ENCODE data around the gene VPS9D1. TPM values are rescaled to one million over a fixed set of nuclear protein-coding genes. Genes with fewer than 3 reads are reported as not detected.

Gene VPS9D1
- total RNA-seq, 4 donors from 2014 or later, result 5.8 to 9.5 (median 7.8) TPM

DNA sequence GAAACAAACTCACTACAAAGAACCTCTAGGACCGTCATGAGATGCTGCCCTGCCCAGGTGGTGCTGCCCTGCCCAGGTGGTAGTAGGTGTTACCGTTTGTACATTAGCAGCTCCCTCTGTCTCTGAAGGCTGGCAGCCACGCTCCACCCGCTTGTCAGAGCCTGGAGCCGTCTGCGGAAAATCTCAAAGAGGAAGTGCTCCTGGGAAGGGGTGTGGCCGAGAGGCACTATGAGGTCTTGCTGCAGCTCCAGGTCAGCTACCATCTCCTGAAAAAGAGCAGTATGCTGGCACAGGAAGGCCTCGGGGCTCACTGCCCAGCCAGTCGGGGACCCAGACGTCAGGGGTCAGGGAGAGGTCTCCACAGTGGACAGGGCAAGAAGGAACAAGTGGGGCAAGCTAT is 28.9 kb upstream of the VPS9D1 start:
- TF ChIP-seq, protein P1, sequence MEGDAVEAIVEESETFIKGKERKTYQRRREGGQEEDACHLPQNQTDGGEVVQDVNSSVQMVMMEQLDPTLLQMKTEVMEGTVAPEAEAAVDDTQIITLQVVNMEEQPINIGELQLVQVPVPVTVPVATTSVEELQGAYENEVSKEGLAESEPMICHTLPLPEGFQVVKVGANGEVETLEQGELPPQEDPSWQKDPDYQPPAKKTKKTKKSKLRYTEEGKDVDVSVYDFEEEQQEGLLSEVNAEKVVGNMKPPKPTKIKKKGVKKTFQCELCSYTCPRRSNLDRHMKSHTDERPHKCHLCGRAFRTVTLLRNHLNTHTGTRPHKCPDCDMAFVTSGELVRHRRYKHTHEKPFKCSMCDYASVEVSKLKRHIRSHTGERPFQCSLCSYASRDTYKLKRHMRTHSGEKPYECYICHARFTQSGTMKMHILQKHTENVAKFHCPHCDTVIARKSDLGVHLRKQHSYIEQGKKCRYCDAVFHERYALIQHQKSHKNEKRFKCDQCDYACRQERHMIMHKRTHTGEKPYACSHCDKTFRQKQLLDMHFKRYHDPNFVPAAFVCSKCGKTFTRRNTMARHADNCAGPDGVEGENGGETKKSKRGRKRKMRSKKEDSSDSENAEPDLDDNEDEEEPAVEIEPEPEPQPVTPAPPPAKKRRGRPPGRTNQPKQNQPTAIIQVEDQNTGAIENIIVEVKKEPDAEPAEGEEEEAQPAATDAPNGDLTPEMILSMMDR (IDR thresholded peaks at IDR 0.05), result no peak
- no peak for ATAC-seq (ENCODE audit: low FRiP score)
- no peak for DNase-seq (ENCODE audit: low spot score)

DNA sequence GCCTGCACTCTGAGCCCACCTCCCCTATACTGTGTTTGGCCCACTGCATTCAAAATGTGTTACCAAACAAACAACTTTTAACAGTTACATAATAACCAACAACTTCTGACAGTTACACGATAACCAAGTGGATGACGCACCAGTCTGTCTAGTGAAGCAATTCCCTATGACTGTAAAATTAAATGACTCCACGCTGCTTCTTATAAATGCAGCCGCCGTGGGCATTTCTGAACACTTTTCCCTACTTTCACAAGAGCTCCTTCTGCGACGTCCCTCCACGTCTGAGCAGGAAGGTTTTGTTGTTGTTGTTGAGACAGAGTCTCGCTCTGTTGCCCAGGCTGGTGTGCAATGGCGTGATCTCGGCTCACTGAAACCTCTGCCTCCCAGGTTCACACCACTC is 28.2 kb upstream of the VPS9D1 start:
- TF ChIP-seq, protein P1 (IDR thresholded peaks at IDR 0.05), result no peak
- DNase-seq (ENCODE audit: low spot score), result no peak
- no peak for ATAC-seq (ENCODE audit: low FRiP score)

DNA sequence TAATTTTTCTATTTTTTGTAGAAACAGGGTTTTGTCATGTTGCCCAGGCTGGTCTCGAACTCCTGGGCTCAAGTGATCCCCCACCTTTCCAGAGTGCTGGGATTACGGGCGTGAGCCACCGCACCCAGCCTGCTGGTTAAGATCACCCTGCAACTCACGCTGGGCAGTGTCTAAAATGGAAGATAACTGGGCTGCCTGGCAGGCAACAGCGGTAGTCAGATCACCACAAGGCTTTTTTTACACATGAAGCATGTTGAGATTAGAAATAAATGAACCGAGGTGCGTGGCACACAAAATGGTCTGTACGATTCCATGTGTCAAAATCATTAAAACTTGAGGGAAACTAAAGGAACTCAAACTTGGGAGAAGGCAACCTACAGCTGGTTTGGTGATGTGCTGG is 27.4 kb upstream of the VPS9D1 start:
- no peak for DNase-seq (ENCODE audit: low spot score)
- no peak for ATAC-seq (ENCODE audit: low FRiP score)
- TF ChIP-seq, protein P1 (IDR thresholded peaks at IDR 0.05), result no peak

DNA sequence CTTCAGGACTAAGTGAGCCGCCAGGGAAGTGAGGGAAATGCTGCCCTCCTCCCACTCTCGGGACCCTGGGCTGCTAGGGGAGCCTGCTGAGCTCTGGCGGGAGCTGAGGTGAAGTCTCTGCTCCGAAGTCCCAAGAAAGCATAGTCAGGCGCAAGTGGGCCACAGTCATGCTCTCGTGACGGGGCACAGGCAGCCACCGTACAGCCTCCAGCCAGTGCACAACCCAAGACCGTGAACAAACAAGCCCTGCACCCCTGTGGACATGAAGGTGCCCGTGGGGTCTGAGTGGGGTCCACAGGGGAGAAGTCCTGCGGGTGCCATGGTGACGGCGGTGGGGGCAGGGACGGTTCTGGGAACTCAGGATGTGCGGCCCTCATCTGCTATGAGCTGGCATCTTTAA is 25.3 kb upstream of the VPS9D1 start:
- DNase-seq (ENCODE audit: low spot score), result no peak
- ATAC-seq (ENCODE audit: low FRiP score), result no peak
- TF ChIP-seq, protein P1 (IDR thresholded peaks at IDR 0.05), result no peak

DNA sequence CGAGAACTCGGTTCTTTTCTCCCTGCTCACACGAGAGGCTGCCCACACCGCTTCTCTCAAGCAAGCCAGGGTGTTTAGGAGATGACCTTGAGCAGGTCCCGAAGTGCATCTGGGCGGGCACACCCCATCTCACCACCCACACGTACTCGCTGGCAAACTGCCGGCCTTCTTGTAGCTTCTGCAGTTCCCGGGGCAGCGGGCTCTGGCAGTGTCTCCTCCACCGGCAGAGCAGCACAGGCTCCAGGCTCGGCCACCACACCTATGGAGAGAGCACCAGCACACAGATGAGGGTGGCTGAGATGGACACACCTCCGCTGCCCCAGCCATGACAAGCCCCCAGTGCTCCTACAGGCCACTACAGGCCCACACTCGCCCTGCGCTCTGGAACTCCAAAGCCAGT is 24.1 kb upstream of the VPS9D1 start:
- DNase-seq (ENCODE audit: low spot score) (no peak), ATAC-seq (ENCODE audit: low FRiP score) (no peak)

DNA sequence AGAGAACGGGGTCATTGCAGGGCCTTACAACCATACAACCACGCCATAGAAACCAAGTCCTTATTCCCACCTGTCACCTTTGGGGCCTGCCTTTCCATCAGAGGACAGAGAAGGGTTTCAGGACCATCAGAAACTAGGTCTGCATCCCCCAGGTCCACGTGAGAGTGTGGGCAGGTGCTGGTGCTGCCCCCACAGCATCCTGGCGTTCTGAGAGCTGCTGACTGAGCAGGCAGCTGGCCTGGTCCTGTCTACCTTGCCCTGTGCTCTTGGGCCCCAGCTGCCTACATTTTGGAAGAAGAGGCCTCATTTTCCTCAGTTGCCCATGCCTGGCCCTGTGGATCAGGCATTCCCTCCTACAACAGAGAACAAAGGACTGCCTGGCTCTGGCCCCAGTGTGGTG is 22.2 kb upstream of the VPS9D1 start:
- DNase-seq (ENCODE audit: low spot score) (no peak), ATAC-seq (ENCODE audit: low FRiP score) (no peak)
- TF ChIP-seq, protein P1 (IDR thresholded peaks at IDR 0.05), result no peak

More for the DNA sequence above, 24.1 kb upstream of the VPS9D1 start:
- TF ChIP-seq, protein P1 (IDR thresholded peaks at IDR 0.05), result no peak

DNA sequence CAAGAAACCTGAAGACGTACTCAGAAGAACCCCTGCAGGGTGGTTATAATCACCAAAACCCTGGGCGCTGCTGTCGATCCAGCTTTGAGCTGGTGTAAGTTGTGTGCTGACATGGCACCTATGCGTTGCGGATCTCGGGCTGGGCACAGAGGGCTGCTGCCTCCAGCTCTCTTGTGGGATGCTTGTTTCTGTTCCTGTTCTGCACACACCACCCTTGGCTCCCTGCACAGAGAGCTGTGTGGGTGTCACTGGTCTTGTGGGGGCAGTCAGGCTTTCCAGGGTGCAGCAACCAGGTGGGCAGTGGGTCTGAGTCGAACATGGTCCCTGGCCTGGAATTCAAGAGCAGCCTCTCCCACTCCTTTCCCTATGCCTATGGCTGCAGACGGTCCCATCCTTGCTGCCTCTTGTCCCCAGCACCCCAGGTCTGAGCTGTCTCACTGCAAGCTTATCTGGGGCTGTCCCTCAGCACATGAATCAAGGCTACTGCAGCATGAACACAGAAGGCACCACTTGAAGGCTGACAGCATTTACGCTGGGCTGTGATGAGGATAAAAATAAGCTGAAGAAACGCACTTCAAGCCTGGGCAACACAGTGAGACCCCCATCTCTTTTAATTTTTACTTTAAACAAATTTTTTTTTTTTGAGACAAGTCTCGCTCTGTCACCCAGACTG is 20.8 kb upstream of the VPS9D1 start:
- TF ChIP-seq, protein P1 (IDR thresholded peaks at IDR 0.05), result no peak
- ATAC-seq (ENCODE audit: low FRiP score), result no peak
- no peak for DNase-seq (ENCODE audit: low spot score)
